GM12872 (cell line): ENCODE measurements around the gene TBC1D9B.
A peak's percentile ranks its signal among the peaks of the same experiment; 100 is the strongest.

ENCODE experiments used
- TF ChIP-seq, protein P1 (sequence below): IDR thresholded peaks from 3 replicates; pipeline ENCODE4 v1.5.1; 2011; ENCODE audit warnings: low read depth, mild to moderate bottlenecking, low read length, moderate library complexity; ENCODE audit not compliant: insufficient read depth

Gene TBC1D9B

DNA sequence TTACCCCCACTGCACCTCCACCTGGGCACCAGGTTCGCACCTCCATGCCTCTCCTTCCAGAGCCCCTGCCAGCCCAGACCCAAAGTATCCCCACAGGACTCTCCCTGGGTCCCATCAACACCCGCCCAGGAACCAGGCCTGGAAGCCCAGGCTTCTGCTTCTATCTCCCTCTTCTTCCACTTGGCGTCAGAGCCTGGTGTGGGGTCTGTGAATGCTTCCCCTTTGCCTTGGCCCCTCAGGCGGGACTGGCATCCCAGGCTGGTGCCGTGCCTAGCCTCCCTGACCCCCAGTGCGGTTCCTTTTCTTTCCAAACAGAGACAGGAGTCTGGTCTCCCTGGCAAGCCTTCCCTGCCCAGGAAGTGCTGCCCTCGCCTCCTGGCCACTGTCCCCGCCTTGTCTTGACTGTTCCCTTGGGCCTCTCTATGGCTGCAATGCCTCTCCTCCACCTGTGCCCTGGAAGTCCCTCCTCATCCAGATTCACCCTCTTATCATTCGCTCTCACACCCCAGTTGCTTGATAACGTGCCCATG, 7.8 kb upstream of the TBC1D9B start:
- TF ChIP-seq, protein P1, sequence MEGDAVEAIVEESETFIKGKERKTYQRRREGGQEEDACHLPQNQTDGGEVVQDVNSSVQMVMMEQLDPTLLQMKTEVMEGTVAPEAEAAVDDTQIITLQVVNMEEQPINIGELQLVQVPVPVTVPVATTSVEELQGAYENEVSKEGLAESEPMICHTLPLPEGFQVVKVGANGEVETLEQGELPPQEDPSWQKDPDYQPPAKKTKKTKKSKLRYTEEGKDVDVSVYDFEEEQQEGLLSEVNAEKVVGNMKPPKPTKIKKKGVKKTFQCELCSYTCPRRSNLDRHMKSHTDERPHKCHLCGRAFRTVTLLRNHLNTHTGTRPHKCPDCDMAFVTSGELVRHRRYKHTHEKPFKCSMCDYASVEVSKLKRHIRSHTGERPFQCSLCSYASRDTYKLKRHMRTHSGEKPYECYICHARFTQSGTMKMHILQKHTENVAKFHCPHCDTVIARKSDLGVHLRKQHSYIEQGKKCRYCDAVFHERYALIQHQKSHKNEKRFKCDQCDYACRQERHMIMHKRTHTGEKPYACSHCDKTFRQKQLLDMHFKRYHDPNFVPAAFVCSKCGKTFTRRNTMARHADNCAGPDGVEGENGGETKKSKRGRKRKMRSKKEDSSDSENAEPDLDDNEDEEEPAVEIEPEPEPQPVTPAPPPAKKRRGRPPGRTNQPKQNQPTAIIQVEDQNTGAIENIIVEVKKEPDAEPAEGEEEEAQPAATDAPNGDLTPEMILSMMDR, result no peak

DNA sequence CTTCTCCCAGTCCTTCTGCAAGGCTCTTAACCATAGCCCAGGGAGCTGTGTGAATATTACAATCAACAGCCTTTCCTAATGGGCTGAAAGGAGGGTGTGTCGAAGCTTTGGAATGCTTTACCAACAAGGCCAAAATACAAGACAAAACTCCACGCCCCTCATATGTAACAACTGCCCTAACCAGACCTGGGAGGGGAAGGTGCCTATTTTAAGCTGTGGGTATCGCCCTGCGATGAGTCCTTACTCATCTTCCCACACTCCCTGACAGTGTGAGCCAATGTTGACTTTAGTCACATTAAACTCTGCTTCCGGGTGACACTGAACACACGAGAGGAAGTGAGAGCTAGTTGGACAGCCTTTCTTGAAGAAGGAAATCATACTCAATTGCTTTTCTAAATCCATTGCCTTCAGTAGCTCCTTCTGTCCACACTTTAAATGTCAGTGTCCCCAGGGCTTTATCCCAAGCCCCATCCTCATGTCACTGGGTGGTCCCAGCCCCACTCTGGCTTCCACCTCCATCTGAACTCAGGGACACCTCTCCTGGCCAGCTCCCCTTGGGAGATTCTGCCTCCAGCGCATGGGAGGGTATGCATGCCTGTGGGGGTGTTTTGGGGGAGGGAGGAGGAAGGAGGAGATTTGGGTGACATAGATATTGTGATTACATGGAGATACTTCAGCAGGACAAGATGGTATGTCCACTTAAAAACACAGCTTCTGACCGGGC, 6.5 kb upstream of the TBC1D9B start:
- TF ChIP-seq, protein P1, result no peak

DNA sequence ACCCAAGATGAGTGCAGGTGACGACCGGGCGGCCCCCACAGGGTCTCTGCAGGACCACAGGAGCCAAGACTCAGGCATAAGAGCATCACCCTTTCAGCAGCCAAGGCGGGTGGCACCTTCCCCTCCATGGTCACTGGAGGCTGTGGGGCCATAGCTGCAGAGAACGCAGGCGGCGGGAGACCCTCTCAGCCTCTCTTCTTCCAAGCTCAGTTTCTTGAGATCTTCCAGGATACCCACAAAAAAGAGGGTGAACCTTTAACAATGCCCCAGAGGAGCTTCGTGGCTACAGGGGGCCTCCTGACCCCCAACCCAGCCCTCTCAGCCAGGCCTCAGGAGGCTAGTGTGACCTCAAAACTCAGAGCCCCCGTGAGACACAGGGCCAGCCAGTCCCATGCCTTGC, 5.8 kb upstream of the TBC1D9B start:
- TF ChIP-seq, protein P1, result no peak

DNA sequence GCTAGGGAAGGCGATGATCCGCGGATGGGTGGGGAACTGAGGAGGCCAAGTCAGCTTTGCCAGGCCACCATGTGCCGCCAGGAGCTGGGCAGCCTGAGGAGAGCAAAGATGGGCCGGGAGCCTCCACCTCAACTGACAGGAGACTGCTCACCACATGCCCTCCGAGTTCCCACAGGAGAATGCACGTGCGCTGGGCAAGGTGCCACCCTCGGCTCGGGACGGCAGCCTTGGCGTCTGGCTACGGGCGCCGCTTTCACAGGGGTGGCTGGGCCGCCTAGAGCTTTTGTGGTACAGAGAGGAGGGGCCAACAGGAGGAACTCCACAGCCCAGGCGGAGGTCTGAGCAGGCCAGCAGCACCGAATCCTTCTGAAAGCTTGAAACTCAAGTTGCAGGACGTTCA, 5.3 kb upstream of the TBC1D9B start:
- TF ChIP-seq, protein P1, result no peak

DNA sequence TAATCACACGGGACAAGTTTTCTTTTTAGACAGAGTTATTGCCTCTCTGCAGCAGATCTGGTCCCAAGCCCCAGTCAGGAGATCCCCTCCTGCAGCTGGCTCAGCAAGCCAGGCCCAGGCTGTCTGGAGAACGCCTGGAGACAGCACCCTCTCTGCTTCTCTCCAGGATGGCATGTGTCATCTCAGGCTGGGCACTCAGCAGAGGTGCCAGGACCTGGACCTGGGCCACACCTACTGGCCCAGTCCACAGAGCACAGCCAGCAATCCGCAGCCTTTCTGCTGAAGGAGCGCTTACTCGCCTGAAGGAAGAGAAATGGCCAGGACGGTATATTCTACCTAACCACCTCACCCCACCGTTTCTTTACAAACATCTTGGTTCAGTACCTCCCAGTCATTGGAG, 4.7 kb upstream of the TBC1D9B start:
- TF ChIP-seq, protein P1, result no peak

- TF ChIP-seq, protein P1, result no peak
Observed at GRCh38 chr5:179909224-179909623, 1.5 kb upstream of the TBC1D9B start.

- TF ChIP-seq, protein P1, result peak; percentile 18; the same call in 1 of the 3 replicates
Observed at GRCh38 chr5:179908528-179908927, 831 bp upstream of the TBC1D9B start.
